ENCODE results near the gene CAMK2A.

The CAMK2A gene

DNA sequence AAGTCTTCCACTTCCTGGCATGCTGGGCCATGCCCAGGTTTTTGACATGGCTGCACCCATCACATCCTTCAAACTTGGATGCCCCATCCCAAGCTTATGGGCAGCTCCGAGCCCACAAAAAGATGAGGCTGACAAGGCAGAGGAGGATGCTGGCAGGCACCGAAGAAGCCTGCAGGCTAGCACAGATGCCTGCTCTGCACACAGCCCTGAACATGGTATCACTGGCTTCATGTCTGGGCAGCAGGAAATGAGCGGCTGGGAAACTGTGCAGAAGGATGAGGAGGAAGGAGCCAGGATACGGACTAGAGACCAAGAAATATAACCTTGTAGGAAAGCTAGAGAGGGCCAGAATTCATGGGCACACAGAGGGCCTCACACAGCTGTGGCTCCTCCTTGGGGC, 14.8 kb downstream of the CAMK2A start:
- no peak for DNase-seq

DNA sequence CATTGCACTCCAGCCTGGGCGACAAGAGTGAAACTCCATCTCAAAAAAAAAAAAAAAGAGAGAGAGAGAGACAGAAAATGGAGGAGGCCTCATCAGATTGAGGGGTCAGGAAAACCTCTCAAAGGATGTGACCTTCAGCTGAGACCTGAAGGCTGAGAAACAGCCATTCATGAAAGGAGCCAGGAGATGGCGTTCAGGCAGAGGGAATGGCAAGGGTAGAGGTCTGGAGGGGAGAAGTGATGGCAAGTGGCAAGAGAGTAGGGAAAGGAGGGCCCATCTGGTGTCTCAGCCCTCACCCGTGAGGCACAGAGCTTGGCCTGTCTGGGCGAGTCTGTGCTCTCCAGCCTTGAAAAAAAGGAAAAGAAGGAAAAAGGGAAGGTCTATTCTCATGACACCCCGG, 17.0 kb downstream of the CAMK2A start:
- no peak for DNase-seq

DNA sequence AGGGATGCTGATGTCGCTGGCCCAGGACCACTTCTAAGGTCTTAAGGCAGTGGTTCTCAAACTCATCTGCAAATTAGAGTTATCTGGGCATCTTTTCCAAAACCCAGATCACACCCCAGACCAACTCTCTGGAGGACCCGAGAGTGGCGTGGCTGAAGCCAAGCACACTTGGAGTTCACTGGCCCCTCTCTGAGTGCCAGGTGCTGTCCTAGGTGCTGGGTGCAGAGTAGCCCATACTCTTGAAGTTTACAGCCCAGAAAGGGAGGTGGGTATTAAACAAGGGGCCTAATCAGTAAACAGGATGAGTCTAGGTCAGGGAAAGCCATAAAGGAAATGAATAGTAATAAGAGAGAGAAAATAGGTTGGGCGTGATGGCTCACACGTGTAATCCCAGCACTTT, 17.6 kb downstream of the CAMK2A start:
- DNase-seq = no peak

DNA sequence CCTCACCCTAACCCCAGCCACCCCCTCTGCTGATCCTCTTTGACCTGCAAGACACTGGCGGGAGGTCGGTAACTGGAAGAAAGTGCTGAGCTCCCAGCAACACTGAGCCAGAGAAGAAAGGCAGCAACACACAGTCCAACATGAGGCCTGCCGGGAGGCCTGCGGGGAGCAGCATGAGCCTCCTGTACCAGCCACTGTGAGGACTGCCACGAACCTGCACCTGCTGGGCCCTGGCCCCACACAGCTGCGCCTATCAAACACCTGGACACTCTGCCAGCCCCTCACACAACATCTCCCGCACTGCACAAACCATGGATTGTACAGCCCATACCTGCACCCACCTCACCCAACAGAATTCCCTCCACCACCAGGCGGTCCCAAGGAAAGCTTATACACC, 18.3 kb downstream of the CAMK2A start:
- DNase-seq = no peak

DNA sequence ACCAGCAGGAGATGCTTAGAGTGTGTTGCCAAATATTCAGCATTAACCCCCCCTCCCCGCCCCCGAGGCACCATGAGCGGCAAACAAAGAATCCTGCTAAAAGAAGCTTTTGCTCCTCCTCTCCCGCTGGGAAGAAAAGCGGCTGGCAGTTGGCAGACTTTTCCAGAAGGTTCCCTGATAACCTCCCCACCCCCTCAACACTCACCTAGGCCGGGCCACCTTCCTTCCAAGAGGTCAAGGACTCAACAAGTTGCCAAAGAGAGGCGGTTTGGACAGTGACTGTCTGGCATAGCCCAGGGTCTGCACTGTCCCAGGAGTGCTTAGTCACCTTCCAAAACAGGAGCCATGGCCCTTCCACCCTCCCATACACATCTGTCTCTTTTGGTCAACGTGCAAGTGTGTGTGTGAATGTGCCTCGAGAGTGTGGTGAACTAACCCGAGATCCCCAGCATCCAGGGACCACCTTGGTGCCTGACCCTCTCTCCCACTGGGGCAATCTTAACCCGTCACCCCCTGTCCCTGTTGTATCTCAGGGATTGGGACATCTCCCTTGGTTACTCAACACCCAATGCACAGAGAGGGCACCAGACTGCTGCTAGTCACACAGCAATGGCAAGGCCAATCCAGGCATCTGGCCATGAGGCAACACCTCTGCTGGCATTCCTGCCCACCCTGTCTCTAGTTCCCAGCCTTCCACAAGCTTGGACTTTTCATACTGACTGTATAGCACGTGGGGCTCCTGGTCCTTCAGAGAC, 18.9 kb downstream of the CAMK2A start:
- DNase-seq = no peak

DNA sequence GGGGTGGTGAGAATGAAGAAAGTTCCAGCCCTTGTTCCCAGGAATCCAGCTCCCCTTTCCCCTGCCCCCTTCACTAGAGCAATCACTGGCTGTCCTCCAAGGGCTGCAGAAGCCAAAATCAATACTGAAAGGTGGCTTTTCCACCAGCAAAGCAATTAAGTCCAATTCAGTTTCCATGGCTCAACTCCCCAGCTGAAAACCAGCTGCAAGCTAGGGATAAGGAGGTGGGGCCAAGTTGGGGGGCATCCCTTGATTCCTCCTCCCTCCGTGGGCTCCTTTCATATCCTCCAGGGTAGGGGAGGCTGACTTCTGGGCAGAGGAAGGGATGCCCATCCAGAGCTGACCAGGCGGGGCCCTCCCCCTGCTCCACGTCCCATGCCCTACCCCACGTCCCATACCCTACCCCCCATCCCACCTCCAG, 22.7 kb downstream of the CAMK2A start:
- no peak for DNase-seq

DNA sequence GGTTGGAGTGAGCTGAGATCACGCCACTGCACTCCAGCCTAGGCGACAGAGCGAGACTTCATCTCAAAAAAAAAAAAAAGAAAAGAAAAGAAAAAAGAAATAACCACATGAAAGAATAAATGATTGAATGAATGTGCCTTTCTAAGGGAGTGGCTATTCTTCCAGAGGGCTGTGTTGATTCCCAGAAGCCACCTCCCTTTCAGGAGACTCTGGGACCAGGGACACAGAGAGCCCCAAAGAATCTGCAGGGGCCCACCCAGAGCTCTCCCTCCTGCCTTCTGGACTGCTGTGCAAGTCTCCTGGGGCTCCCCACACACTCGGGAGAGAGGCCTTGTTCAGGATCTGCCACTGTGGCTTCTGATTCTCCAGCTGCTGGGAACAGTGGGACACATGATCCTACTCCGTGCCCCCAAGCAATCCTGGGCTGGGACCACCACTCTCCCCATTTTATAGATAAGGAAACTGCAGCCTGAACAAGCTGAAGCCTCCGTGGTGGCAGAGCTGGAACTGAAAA, 23.6 kb downstream of the CAMK2A start:
- no peak for DNase-seq

DNA sequence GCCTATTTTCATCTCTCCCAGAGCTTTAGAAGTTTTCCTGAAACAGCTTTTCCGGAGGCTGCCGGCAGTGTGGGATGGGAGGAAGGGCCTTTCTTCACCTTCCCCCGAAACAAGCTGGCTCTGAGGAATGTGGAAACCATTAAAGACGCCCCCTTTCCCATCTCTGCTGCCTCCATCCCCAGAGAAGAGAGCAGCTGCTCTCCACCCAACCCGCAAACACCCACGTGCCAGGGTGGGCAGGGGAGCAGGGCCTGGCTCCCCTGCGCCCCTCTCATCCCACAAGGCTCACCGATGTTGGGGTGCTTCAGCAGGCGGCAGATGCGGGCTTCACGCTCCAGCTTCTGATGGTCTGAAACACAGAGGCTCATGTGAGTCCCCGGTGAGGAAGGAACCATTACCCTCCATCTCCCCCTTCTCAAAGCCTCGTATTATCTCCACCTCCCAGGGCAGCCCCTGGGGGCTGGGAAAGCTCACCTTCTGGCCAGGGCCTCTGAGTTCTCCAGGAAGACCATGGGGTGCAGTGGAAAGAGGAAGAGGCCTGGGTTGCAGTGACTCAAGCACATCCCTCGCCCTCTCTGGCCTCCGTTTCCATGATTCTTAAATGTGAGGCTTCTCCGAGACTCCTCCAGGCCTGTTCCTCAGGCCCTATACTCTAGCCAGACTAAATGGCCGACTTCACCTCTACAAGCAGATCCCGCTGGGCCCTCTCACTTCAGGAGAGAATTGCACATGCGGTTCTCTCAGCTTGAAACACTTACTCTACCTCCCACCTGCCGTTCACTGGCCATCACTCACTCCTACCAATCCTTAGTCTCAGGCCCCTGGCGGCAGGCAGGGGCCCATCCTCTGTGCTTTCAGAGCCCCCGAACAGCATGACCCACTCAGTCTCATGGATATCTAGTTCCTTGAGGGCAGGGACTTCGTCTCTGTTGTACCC, 24.6 kb downstream of the CAMK2A start:
- DNase-seq = no peak

DNA sequence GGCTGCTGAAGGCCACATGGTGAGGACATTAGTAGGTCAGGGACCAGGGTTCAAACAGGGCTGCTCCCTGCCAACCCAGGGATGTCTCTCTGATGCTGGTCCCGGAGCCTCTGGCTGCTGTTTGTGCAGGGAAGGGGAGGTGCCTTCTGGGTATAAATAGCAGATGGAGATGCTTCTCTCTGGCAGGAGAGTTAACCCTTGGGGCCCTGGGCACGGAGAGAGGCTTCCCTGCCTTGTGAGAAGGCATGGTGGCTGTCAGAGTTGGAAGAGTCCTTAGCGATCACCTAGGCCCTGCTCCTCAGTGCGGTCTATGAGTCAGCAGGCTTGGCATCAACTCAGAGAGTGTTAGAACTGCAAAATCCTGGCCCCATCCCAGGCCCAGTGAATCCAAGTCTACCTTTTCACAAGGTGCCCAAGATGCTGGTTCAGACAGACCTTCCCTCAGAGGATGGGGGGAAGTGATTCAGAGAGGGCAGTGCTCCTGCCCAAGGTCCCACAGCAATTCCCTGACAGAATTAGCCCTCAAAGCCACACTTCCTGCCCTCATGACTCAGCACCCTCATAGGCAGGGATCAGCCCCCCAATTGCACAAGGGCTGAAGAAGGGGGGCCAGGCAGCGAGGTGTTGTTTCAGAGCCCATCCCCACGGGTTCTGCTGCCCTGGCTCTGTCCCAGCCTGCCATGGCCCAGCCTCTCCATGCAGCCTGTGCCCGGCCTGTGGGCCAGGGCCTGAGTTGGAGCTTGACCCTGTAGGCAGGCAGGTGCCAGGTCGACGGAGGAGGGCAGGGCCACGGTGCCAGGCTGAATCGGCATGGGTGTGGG, 25.6 kb downstream of the CAMK2A start:
- no peak for DNase-seq

DNA sequence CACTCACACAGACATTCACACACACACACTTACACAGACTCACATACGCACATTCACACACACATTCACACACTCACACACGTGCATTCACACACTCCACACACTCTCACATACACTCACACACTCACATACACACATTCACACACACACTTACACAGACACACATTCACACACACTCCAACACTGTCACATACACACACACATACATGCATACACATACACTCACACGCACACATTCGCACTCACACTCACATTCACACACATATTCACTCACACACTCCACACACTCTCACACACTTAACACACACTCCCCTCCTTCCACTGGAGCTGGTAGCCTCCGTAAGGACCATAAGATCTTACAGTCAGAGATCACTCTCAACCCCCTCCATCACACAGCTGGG, 26.2 kb downstream of the CAMK2A start:
- no peak for DNase-seq

DNA sequence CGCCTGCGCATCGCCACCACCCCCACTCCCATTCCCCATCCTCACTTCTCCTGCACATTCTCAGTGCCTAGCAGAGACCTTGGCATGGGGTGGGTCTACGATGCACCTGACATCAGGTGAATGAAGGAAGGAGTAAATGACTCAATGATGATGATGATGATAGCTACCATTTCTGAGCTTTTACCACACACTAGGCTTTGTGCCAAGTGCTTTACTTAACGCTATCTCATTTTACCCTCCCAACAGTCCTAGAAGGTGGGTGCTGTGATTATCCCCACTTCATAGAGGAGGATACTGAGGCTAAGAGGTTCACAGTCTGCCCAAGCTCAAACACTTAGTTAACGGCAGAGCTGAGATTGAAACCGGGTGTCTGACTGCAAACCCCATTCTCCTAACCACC, 27.1 kb downstream of the CAMK2A start:
- DNase-seq = no peak

DNA sequence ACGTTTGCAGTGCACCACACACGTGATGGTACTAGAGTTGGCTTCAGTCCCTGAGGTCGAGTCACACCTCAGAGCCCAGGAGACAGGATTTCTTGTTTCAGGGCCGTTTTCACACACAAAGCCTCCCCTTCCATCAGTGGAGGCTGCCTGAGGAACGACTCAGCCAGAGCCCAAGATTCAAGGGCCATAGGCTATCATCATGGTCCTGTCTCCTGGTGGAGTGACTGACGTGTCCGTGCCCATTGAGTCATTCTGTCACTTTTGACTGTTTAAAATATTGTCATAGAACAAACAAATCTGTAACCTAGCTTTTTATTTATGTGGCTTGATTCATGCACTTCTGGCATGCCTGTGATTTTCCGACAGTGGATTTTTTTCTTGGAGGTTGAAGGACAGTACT, 28.3 kb downstream of the CAMK2A start:
- DNase-seq = no peak

DNA sequence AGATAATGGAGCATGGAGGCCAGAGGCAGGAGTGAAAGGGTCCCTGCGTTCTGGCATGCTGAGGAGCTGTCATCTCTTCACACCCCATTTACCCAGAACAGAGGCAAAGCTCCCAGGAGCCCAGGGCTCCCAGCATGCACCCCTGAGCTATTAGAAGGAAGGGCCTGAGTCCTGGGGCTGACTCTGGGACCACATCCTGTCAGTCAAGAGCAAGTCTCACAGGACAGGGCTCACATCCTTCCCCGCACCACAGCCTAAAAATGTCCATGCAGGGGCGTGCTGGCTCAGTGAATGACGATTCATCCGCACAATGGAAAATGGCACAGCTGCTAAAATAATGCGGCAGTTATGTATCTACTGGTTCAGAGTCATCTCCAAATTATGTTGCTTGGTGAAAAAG, 31.4 kb downstream of the CAMK2A start:
- no peak for DNase-seq

DNA sequence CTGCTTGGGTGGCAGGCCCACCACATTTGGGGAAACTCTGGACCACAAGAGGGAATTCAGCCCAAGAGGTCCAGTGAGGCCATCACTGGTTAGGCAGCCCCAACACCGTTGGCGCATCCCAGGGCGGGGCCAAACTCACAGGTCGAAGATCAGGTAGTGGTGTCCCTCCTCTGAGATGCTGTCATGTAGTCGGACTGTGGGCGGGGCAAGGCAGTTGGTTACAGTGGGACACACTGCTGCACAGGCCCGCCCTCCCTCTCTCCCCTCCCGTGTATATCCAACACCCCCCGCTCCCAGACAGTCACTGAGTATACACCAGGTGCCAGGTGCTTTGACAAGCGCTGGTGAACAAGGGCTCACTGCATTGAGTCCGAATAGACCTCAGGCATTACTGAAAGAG, 32.1 kb downstream of the CAMK2A start:
- no peak for DNase-seq

DNA sequence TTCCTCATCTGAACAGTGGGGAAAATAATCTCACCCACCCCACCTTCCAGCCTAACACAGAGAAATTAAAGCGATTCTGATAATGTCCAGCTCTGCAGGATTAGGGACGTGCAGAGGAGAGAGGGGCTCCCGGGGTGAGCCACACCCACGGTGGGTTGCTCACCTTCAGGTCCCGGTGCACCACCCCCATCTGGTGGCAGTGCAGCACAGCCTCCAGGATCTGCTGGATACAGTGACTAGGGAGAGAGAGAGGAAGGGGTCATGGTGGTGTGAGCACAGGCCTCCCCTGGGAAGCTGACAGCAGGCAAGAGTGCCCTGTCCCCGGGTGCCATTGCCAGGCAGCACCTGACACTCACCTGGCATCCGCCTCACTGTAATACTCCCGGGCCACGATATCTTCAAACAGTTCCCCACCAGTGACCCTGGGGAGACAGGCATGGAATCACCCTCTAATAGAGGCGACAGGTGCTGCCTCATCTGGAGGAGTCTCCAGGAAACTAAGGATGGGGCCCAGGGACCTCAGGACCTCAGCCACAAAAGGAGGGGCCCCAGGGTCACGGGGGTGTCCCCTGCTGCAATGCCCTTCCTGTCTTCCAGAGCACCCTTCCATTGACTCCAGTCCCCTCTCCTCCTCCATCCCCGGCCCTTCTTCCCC, 33.0 kb downstream of the CAMK2A start:
- no peak for DNase-seq

DNA sequence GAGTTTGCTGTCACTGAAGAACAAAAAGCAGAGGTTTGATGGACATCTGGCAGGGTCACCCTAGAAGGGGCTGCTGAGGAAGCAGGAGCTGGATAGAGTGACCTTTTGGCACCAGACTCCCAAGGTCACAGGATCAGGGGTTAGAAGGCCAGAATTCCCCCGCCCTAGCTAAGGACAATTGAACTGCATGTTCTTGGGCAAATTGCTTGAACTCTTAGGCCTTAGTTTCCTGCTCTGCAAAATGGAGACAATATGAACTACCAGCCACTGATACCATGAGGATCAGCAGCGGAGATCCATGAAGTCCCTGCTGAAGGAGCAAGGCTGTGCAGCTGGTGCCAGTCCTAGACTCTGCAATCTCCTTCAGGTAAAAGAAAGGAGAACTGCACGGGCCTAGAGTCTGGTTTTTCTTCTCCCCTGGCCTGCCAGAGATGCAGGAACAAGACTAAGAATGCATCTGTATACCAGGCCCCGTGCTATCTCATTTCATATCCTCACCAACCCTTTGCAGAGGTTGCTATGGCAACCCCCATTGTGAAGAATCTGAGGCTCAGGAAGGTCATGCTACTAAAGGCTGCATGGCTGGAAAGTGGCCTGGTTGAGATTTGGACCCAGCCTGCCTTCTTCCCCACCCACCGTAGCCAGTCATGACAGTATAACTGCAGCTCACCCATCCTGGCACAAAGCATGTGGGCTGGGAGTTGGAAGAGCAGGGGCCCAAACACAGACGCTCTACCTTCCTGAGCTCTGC, 33.7 kb downstream of the CAMK2A start:
- DNase-seq = no peak

DNA sequence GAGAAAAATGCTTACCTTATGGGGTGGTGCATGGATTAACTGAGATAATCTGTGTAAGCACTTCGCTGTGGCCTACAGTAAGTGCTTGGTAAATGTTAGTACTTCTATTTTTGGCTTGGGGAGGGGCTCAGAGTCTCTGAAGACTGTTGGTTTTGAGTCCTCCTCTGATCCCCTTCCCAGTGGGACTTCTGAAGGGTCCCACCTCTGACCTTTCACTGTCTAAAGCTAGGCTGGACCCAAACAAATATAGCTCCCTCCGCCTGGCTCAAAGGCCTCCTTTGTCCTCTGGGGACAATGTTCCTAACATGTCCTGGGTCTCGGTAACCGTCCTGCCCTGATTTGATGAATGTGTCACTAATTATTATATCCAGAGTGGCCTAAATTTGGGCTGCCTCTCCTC, 34.8 kb downstream of the CAMK2A start:
- DNase-seq = no peak

DNA sequence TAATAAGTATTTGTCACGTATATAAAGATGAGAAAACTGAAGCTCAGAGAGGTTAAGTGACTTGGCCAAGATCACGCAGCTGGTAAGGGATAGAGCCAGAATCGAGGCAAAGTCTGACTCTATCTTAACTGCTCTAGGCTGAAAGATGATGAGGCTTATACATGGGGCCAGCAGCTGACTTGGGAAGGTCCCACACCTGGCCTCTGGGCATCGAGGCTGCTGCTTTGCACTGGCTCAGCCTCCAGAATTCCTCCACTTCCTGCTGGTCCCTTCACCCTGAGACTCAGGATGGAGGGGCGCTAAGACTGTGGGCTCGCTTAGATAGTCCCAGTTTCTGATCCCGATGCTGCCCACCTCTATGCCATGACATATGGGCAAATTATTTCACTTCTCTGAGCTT, 35.2 kb downstream of the CAMK2A start:
- DNase-seq = no peak

DNA sequence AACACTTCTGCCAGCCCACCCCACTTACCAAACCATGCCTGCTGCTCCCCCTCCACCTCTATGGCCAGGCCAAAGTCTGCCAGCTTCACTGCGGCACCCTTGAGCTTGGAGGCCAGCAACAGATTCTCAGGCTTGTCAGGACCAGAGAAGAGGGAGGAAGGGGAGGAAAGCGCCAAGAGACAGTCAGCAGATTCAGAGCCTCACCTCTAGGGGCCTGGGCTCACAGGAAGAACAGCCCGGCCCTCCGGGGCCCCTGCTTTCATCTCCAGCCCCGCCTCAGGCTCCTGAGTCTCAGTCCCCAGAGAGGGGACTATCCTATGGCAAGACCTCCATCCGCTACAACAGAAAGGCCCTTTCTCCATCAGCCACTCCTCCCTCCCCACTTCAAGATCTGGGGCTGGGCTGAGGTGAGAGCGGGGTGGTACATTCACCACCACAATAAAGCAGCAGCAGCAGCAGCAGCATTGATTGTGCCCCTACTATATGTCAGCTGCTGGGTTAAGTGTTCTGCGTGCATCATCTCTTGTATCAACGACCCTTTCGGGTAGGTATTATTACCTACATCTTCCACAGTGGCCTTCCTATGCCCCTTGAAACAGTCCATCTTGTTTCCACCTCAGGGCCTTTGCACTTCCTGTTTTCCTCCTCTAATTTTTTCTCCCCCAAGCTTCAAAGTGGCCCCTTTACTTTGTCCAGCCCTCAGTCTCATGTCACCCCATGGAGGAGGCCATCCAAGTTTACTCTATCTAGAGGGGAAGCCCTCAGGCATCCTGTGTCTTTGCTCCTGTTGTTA, 36.0 kb downstream of the CAMK2A start:
- no peak for DNase-seq

DNA sequence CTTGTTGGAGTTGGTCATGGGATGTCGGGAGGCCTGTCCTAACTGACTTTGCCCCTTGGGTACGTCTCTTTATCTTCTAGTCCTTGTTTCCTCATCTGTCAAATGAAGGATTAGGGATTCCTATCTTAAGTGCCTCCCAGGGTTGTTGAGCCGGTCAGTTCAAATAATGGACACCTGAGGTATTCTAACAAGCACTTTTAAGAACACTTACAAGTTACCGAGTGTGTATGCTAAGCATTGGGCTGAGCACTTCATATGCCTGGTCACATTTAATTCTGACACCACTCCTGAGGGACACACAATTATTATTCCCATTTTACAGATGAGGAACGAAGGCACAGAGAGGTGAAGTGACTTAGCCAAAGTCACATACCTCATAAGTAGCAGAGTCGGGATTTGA, 37.1 kb downstream of the CAMK2A start:
- no peak for DNase-seq

DNA sequence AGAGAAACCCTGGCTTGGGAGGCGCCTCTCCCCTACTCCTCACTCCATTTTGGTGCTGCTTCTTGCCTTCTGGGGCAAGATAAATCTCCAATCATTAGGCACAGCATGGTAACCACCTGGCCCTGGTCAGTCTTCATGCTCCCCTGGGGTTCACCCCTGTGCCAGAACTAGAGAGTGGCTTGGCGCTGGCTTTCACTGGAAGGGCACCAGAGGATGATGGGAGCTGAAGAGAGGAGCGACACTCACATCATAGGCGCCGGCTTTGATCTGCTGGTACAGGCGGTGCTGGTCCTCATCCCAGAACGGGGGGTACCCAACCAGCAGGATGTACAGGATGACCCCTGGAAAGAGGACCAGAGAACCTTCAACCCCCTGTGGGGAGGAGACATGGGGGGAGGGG, 38.1 kb downstream of the CAMK2A start:
- DNase-seq = no peak

All from NCI-H2107 (cell line).